HUDEP-2 (cell line): ENCODE results near the gene KDM5B.
"Not testable (repeated sequence)": the region's sequence is repeated elsewhere in the genome, so short reads cannot be mapped to it uniquely, and the experiment has no call there.

Experiments used
- DNase-seq, 76 experiments: peaks; one replicate each; lab custom pipeline; 2025; ENCODE audit not compliant: unreplicated experiment in 76 of 76; lab: John Stamatoyannopoulos, UW

KDM5B gene

GRCh38 chr1:202794931-202795330 is 13.3 kb downstream of the KDM5B start:
- DNase-seq = not testable (repeated sequence)

GRCh38 chr1:202794051-202794740 is 14.0 kb downstream of the KDM5B start:
- DNase-seq = no peak

- no peak for DNase-seq
Observed at GRCh38 chr1:202791077-202791747, 17.0 kb downstream of the KDM5B start.

- DNase-seq = no peak
Observed at GRCh38 chr1:202788800-202789199, 19.4 kb downstream of the KDM5B start.

GRCh38 chr1:202786804-202787203 is 21.4 kb downstream of the KDM5B start:
- DNase-seq = no peak

- DNase-seq = no peak
Observed at GRCh38 chr1:202781180-202781579, 27.0 kb downstream of the KDM5B start.

- DNase-seq = no peak
Observed at GRCh38 chr1:202770135-202770534, 38.1 kb downstream of the KDM5B start.

- no peak for DNase-seq
Observed at GRCh38 chr1:202765721-202766120, 42.5 kb downstream of the KDM5B start.

GRCh38 chr1:202762019-202762418 is 46.2 kb downstream of the KDM5B start:
- DNase-seq = no peak

- no peak for DNase-seq
Observed at GRCh38 chr1:202760589-202760988, 47.6 kb downstream of the KDM5B start.

- no peak for DNase-seq
Observed at GRCh38 chr1:202756391-202756790, 51.8 kb downstream of the KDM5B start.

GRCh38 chr1:202754293-202754692 is 53.9 kb downstream of the KDM5B start:
- DNase-seq = no peak

- no peak for DNase-seq
Observed at GRCh38 chr1:202752774-202753173, 55.4 kb downstream of the KDM5B start.

GRCh38 chr1:202750761-202751160 is 57.5 kb downstream of the KDM5B start:
- DNase-seq = no peak

GRCh38 chr1:202750024-202750423 is 58.2 kb downstream of the KDM5B start:
- DNase-seq = no peak

GRCh38 chr1:202745323-202745888 is 62.8 kb downstream of the KDM5B start:
- no peak for DNase-seq

GRCh38 chr1:202744770-202745169 is 63.5 kb downstream of the KDM5B start:
- DNase-seq = not testable (repeated sequence)

GRCh38 chr1:202742496-202742895 is 65.7 kb downstream of the KDM5B start:
- no peak for DNase-seq

GRCh38 chr1:202733251-202733650 is 75.0 kb downstream of the KDM5B start:
- no peak for DNase-seq

GRCh38 chr1:202728951-202729350 is 79.3 kb downstream of the KDM5B start:
- no peak for DNase-seq

GRCh38 chr1:202725526-202725925 is 82.7 kb downstream of the KDM5B start:
- no peak for DNase-seq

- no peak for DNase-seq
Observed at GRCh38 chr1:202723708-202724107, 84.5 kb downstream of the KDM5B start.
